Muscle of leg (tissue), 16 donors: ENCODE measurements around the gene FABP6. TPM values are rescaled to one million over a fixed set of nuclear protein-coding genes. Genes with fewer than 3 reads are reported as not detected.

ENCODE experiments used
- DNase-seq: peaks from one replicate; pipeline ENCODE4 v3.0.0; 2013
- H3K27ac ChIP-seq: one replicate; pipeline ENCODE4 v1.5.1; 2013; ENCODE audit warnings: mild to moderate bottlenecking, low read length, control low read depth
- H3K27me3 ChIP-seq: one replicate; pipeline ENCODE4 v1.6.1; 2013; ENCODE audit warnings: low read length; ENCODE audit not compliant: control insufficient read depth, insufficient read depth
- H3K36me3 ChIP-seq: one replicate; pipeline ENCODE4 v1.6.1; 2013; ENCODE audit warnings: low read length; ENCODE audit not compliant: control insufficient read depth, insufficient read depth
- H3K4me1 ChIP-seq: one replicate; pipeline ENCODE4 v1.6.1; 2013; ENCODE audit warnings: low read length; ENCODE audit not compliant: control insufficient read depth, insufficient read depth
- H3K4me3 ChIP-seq: one replicate; pipeline ENCODE4 v1.5.1; 2013; ENCODE audit warnings: low read length, control low read depth
- H3K9me3 ChIP-seq: replicated peaks from 2 replicates; pipeline ENCODE4 v1.6.1; 2013; ENCODE audit warnings: low read depth, low read length; ENCODE audit not compliant: control insufficient read depth
- WGBS: methylation state at CpG from one replicate; pipeline ENCODE4 v1.1.5; 2013; ENCODE audit warnings: missing lambda C conversion rate; ENCODE audit not compliant: insufficient coverage; 5-methylcytosine and 5-hydroxymethylcytosine counted together
- long read RNA-seq, 11 donors: transcript quantifications; one replicate each; lab custom pipeline, GENCODE V29; 2026
- polyA plus RNA-seq, 8 donors: library from polyadenylated mRNA; unstranded; fragments of 120-200 nt; gene quantifications; one replicate each; pipeline versions ENCODE4 v1.2.1 to v1.2.3, GENCODE V29; 2013; ENCODE audit warnings: inconsistent platforms in 1 of 8, low replicate concordance in 1 of 8; ENCODE audit not compliant: insufficient read length in 8 of 8, insufficient read depth in 1 of 8
- total RNA-seq: library from RNA; stranded (reverse); fragments of 120-200 nt; gene quantifications from one replicate; pipeline ENCODE4 v1.2.4, GENCODE V29; 2013

FABP6 gene
- 0.09 TPM for total RNA-seq
- under 1 TPM in 6 of 8 donors, not detected in 2; 0.21 to 0.90 (median 0.38) TPM for polyA plus RNA-seq
- long read RNA-seq, donor 1 = 0 reads
- long read RNA-seq, donor 2 = 0 reads
- long read RNA-seq, donor 3 = 0 reads
- long read RNA-seq, donor 4 = 0 reads
- long read RNA-seq, donor 5 = 0 reads
- long read RNA-seq, donor 6 = 0 reads
- long read RNA-seq, donor 7 = 0 reads
- long read RNA-seq, donor 8 = 0 reads
- long read RNA-seq, donor 9 = 0 reads
- long read RNA-seq, donor 10 = 0 reads
- long read RNA-seq, donor 11 = 0 reads

- H3K36me3 ChIP-seq = no peaks in the 10 kb centered on the region
- no peaks in the 10 kb centered on the region for H3K4me1 ChIP-seq
- no peak within 1 kb of the TSS for H3K27ac ChIP-seq
- H3K4me3 ChIP-seq = no peak within 1 kb of the TSS
- H3K27me3 ChIP-seq = no peaks in the 10 kb centered on the region
- 83% methylated on average over 2 of the region's 7 CpGs for WGBS
- no peaks in the 10 kb centered on the region for H3K9me3 ChIP-seq
- DNase-seq = no peak
Observed at GRCh38 chr5:160229190-160229742, at the start of gene FABP6. FABP6 (plus strand) TSS chr5:160229506; CDS start chr5:160229558, 52 bp downstream.

- no peak for DNase-seq
- WGBS = 83% methylated on average over 1 of the region's 3 CpGs
- Histone ChIP-seq H3K27ac (no peak overlapping the region), H3K36me3 (no peaks in the 10 kb centered on the region), H3K9me3 (no peaks in the 10 kb centered on the region), H3K27me3 (no peaks in the 10 kb centered on the region), H3K4me3 (no peak overlapping the region), H3K4me1 (peaks cover 4% of the 10 kb centered on the region)
Observed at GRCh38 chr5:160180931-160181330, 48.4 kb upstream of the FABP6 start.

- Histone ChIP-seq H3K4me3 (no peak overlapping the region), H3K27me3 (no peaks in the 10 kb centered on the region), H3K27ac (no peak overlapping the region), H3K9me3 (peaks cover 5% of the 10 kb centered on the region), H3K4me1 (peaks cover 2% of the 10 kb centered on the region), H3K36me3 (no peaks in the 10 kb centered on the region)
- no peak for DNase-seq
- WGBS = 77% methylated on average over 6 of the region's 9 CpGs
Observed at GRCh38 chr5:160181965-160182622, 47.2 kb upstream of the FABP6 start.

GRCh38 chr5:160183075-160183474 is 46.2 kb upstream of the FABP6 start:
- Histone ChIP-seq H3K4me3 (no peak overlapping the region), H3K36me3 (no peaks in the 10 kb centered on the region), H3K27ac (no peak overlapping the region), H3K9me3 (peaks cover 5% of the 10 kb centered on the region), H3K27me3 (no peaks in the 10 kb centered on the region), H3K4me1 (peaks cover 4% of the 10 kb centered on the region)
- DNase-seq = no peak
- WGBS = 69% methylated on average over 2 of the region's 2 CpGs

GRCh38 chr5:160185626-160186360 is 43.5 kb upstream of the FABP6 start:
- Histone ChIP-seq H3K27me3 (no peaks in the 10 kb centered on the region), H3K36me3 (no peaks in the 10 kb centered on the region), H3K9me3 (peaks cover 5% of the 10 kb centered on the region), H3K4me1 (peaks cover 11% of the 10 kb centered on the region), H3K27ac (no peak overlapping the region), H3K4me3 (no peak overlapping the region)
- WGBS = 57% methylated on average over 2 of the region's 3 CpGs
- DNase-seq = no peak

GRCh38 chr5:160186480-160186879 is 42.8 kb upstream of the FABP6 start:
- 96% methylated on average over 4 of the region's 5 CpGs for WGBS
- Histone ChIP-seq H3K36me3 (no peaks in the 10 kb centered on the region), H3K27me3 (no peaks in the 10 kb centered on the region), H3K9me3 (peaks cover 5% of the 10 kb centered on the region), H3K4me1 (peaks cover 11% of the 10 kb centered on the region), H3K4me3 (no peak overlapping the region), H3K27ac (no peak overlapping the region)
- DNase-seq = no peak

GRCh38 chr5:160187091-160187490 is 42.2 kb upstream of the FABP6 start:
- no peaks in the 10 kb centered on the region for H3K27me3 ChIP-seq
- H3K36me3 ChIP-seq = no peaks in the 10 kb centered on the region
- no peak overlapping the region for H3K4me3 ChIP-seq
- H3K4me1 ChIP-seq = peaks cover 11% of the 10 kb centered on the region
- DNase-seq = peak; percentile 32
- 46% methylated on average over 2 of the region's 5 CpGs for WGBS
- H3K9me3 ChIP-seq = peaks cover 5% of the 10 kb centered on the region
- H3K27ac ChIP-seq = no peak overlapping the region

GRCh38 chr5:160188141-160189015 is 40.9 kb upstream of the FABP6 start:
- H3K27me3 ChIP-seq = no peaks in the 10 kb centered on the region
- H3K9me3 ChIP-seq = peaks cover 5% of the 10 kb centered on the region
- peak; percentile 89 for DNase-seq
- 2% methylated on average over 24 of the region's 40 CpGs for WGBS
- H3K36me3 ChIP-seq = no peaks in the 10 kb centered on the region
- H3K4me3 ChIP-seq = peak overlapping the region; percentile 48
- peaks cover 10% of the 10 kb centered on the region for H3K4me1 ChIP-seq
- peak overlapping the region; percentile 78 for H3K27ac ChIP-seq

GRCh38 chr5:160192424-160192823 is 36.9 kb upstream of the FABP6 start:
- no peak for DNase-seq
- 98% methylated on average over 7 of the region's 7 CpGs for WGBS
- no peak overlapping the region for H3K27ac ChIP-seq
- H3K4me3 ChIP-seq = no peak overlapping the region
- H3K27me3 ChIP-seq = no peaks in the 10 kb centered on the region
- peaks cover 10% of the 10 kb centered on the region for H3K4me1 ChIP-seq
- no peaks in the 10 kb centered on the region for H3K9me3 ChIP-seq
- H3K36me3 ChIP-seq = no peaks in the 10 kb centered on the region
